Effector memory CD8-positive, alpha-beta T cell (primary cell): ENCODE results near the gene TP63.

Experiments used
- ATAC-seq: fragments of 150-1000 bp; cut with Tn5 transposase; replicated peaks from 2 replicates; pipeline ENCODE4 v1.10.0; 2021; ENCODE audit warnings: mild to moderate bottlenecking, moderate library complexity
- DNase-seq, 3 experiments: peaks; one replicate each; pipeline ENCODE4 v3.0.0; 2021
- H3K27ac Mint-ChIP-seq, 2 donors: one replicate each; pipeline ENCODE4 v1.8.0; 2022; ENCODE audit warnings: mild to moderate bottlenecking in 2 of 2, mixed read lengths in 2 of 2, moderate library complexity in 2 of 2
- H3K27me3 Mint-ChIP-seq, 2 donors: one replicate each; pipeline ENCODE4 v1.8.0; 2022; ENCODE audit warnings: mixed read lengths in 2 of 2
- H3K36me3 Mint-ChIP-seq: one replicate; pipeline ENCODE4 v1.8.0; 2022; ENCODE audit warnings: mild to moderate bottlenecking, moderate library complexity, mixed read lengths; ENCODE audit not compliant: insufficient read depth
- H3K4me1 Mint-ChIP-seq, 2 donors: one replicate each; pipeline ENCODE4 v1.8.0; 2022; ENCODE audit warnings: low read depth in 2 of 2, mixed read lengths in 2 of 2
- H3K4me3 Mint-ChIP-seq, 2 donors: one replicate each; pipeline ENCODE4 v1.8.0; 2022; ENCODE audit warnings: mild to moderate bottlenecking in 2 of 2, mixed read lengths in 2 of 2, moderate library complexity in 2 of 2
- H3K9me3 Mint-ChIP-seq, 2 donors: one replicate each; pipeline ENCODE4 v1.8.0; 2022; ENCODE audit warnings: mixed read lengths in 2 of 2

Gene TP63

GRCh38 chr3:189909573-189909972 is 278.4 kb downstream of the TP63 start:
- H3K9me3 Mint-ChIP-seq, result peaks cover 0 to 1% of the 10 kb centered on the region in 2 donors
- no peak for DNase-seq
- ATAC-seq, result no peak
- no peak overlapping the region for H3K27ac Mint-ChIP-seq
- no peaks in the 10 kb centered on the region for H3K4me1 Mint-ChIP-seq
- H3K27me3 Mint-ChIP-seq, result peaks cover 19 to 32% of the 10 kb centered on the region in 2 donors
- no peaks in the 10 kb centered on the region for H3K36me3 Mint-ChIP-seq
- H3K4me3 Mint-ChIP-seq, result no peak overlapping the region

- Mint-ChIP-seq H3K4me1 (no peaks in the 10 kb centered on the region), H3K27me3 (peaks cover 29 to 38% of the 10 kb centered on the region in 2 donors), H3K27ac (no peak overlapping the region), H3K4me3 (no peak overlapping the region), H3K9me3 (peaks cover 0 to 1% of the 10 kb centered on the region in 2 donors), H3K36me3 (no peaks in the 10 kb centered on the region)
- no peak for DNase-seq
- no peak for ATAC-seq
These were observed 279.8 kb downstream of the TP63 start for GRCh38 chr3:189911001-189911400.

DNA sequence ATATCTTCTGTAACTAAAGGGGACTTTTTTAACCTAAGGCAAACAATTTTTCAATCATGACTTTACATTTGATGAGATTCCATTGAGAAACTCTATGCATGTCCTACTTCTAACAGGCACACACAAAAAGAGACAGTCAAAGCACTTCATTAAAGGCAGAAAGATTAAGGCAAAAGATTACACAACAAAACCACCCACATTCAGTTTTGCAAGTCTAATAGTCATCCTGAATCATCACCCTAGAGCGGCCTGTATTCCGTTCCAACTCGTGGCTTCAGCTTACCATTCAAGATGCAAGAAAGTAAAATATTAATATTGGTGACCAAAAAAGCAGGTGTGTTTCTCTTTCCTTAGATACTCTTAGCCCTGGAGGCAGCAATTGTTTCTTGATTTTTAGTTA is 283.6 kb downstream of the TP63 start:
- Mint-ChIP-seq H3K9me3 (no peaks in the 10 kb centered on the region), H3K4me1 (no peaks in the 10 kb centered on the region), H3K36me3 (no peaks in the 10 kb centered on the region), H3K27ac (no peak overlapping the region), H3K4me3 (no peak overlapping the region), H3K27me3 (peaks cover 18 to 20% of the 10 kb centered on the region in 2 donors)
- DNase-seq, result no peak
- ATAC-seq, result no peak

DNA sequence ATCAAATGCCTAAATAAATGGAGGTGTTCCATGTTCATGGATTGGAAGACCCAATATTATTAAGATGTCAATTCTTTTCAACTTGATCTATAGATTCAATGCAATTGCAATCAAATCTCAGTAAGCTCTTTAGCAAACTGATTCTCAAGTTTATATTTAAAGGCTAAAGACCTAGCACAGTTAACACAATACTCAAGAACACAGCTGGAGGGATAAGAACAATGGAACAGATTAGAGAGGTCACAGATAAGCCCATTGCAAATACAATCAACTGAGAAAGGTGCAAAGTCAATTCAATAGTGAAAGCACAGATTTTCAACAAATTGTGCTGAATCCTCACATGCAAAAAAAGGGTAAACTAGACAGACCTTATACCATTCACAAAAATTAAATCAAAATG is 290.6 kb downstream of the TP63 start:
- Mint-ChIP-seq H3K36me3 (no peaks in the 10 kb centered on the region), H3K4me3 (no peak overlapping the region), H3K27me3 (peaks cover 0 to 9% of the 10 kb centered on the region in 2 donors), H3K4me1 (no peaks in the 10 kb centered on the region), H3K27ac (no peak overlapping the region), H3K9me3 (no peaks in the 10 kb centered on the region)
- DNase-seq (no peak), ATAC-seq (no peak)

DNA sequence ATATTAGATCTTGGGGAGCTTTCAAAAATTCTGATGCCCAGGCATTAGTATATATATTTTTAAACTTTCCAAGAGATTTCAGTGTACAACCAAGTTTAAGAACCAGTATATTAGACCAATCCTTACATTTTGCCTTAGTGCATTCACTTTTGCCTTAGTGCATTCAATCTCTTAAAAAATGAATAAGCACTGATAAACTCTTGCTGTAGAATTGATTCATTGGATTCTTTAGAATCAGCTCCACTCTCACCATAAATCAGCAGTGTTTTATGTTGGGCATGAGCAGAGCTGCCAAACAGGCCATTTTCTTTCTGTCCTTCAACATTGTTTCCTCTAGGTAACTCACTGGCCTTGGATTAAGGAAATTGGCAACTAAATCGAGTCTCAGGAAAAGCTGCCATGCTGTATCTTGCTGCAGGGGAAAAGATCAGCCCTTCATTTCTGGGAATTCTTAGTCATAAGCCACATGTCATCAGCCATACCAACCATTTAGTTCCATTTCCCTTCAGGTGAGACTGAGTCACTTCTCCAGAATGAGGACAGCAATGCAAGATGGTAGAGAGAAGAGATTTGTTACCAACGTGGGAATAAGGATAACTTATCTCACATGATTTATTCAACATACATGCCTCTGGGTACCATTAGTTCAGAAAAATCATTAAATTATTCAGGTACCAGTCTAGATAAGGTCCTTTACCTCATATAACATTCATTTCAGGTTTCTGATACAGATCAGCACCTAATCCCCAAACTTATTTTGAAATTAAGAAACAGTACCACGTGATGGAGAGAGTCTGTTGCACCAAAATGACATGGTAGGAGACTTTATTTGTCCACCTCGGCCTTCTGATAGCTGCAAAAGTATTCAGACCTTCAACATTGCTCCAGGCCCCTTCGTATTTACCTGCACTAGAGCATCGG is 297.0 kb downstream of the TP63 start:
- H3K9me3 Mint-ChIP-seq, result no peaks in the 10 kb centered on the region
- no peaks in the 10 kb centered on the region for H3K4me1 Mint-ChIP-seq
- no peak overlapping the region for H3K4me3 Mint-ChIP-seq
- DNase-seq, result no peak
- H3K36me3 Mint-ChIP-seq, result no peaks in the 10 kb centered on the region
- no peak overlapping the region for H3K27ac Mint-ChIP-seq
- peaks cover 0 to 7% of the 10 kb centered on the region in 2 donors for H3K27me3 Mint-ChIP-seq
- ATAC-seq, result no peak

DNA sequence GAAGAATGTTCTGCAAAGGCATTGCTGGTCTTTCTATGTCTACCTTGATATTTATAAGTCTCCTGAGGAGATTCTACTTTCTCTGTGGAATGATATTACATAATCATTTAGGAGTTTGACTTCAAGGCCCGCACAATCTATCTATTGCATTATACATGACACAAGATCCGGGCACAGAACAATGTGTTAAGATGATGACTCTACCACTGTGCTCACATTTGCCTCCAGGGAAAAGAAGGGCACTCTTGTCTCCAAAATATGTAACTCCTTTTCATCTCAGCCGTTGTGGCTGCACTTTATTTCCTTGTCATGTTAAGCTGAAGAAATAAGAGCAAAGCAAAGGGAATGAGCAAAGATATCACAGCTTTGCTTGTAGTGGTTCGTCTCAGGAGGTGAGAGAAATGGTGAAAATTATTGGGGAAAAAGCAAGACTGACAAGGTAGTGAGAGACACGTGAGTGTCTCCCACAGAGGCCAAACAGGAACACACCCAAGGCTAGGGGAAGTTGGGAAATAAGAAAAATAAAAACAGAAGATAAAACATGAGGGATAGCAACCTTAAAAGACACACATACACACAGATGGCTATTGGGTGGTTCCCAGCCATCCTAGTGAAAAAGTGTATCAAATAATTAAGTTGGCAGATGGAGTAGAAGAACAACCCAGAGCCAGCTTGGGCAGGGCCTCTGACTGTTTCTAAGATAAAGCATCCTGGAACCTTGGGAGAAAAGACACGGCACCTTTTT is 305.2 kb downstream of the TP63 start:
- Mint-ChIP-seq H3K4me1 (no peaks in the 10 kb centered on the region), H3K36me3 (no peaks in the 10 kb centered on the region), H3K9me3 (no peaks in the 10 kb centered on the region), H3K27ac (no peak overlapping the region), H3K4me3 (no peak overlapping the region), H3K27me3 (peaks cover 0 to 9% of the 10 kb centered on the region in 2 donors)
- DNase-seq, result no peak
- no peak for ATAC-seq

DNA sequence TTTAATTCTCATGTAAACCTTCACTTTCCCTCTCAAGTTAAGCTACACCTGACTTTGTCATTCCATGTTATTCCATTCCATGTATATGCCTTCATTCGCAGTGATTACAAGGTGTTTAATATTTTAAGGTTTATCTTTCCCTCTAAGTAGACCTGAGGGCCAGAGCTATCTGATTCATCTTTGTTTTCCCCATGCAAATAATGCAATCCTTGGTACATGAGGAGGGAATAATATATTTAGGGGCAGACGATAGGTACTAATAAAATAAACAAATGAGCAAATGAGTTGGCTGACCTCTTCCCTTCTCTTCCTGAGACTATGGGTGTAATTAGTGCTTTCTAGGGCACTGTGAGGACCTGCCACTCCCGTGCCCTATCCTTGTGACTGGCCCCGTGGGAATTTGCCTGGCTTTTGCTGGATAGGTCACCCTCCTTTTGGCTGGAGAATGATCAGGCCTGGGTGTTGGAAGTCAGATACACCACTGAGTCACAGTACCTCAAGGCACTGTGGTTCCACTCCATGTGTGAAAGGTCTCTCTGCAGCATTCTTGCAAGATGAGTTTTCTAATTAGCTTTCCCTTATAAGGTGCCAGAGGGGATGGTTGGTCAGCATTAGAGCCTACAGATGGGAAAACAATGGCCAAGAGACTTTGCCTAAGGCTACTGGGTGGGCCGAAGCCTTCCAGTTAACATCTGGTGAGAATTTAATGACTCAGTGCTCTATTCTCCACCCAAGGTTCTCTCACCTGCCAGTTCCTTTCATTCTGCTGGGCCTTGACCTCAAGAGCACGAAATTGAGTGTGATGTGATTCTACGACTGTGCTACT is 306.3 kb downstream of the TP63 start:
- H3K4me1 Mint-ChIP-seq, result no peaks in the 10 kb centered on the region
- H3K27ac Mint-ChIP-seq, result no peak overlapping the region
- H3K4me3 Mint-ChIP-seq, result no peak overlapping the region
- H3K27me3 Mint-ChIP-seq, result peaks cover 3 to 9% of the 10 kb centered on the region in 2 donors
- no peaks in the 10 kb centered on the region for H3K9me3 Mint-ChIP-seq
- ATAC-seq (no peak), DNase-seq (no peak)
- H3K36me3 Mint-ChIP-seq, result no peaks in the 10 kb centered on the region

GRCh38 chr3:189941125-189941524 is 309.9 kb downstream of the TP63 start:
- DNase-seq (no peak), ATAC-seq (no peak)
- peaks cover 10 to 12% of the 10 kb centered on the region in 2 donors for H3K27me3 Mint-ChIP-seq
- no peaks in the 10 kb centered on the region for H3K4me1 Mint-ChIP-seq
- no peak overlapping the region for H3K27ac Mint-ChIP-seq
- no peaks in the 10 kb centered on the region for H3K36me3 Mint-ChIP-seq
- no peak overlapping the region for H3K4me3 Mint-ChIP-seq
- H3K9me3 Mint-ChIP-seq, result no peaks in the 10 kb centered on the region

- Mint-ChIP-seq H3K27me3 (peaks cover 15 to 17% of the 10 kb centered on the region in 2 donors), H3K4me1 (no peaks in the 10 kb centered on the region), H3K9me3 (no peaks in the 10 kb centered on the region), H3K36me3 (no peaks in the 10 kb centered on the region), H3K4me3 (no peak overlapping the region), H3K27ac (no peak overlapping the region)
- DNase-seq (no peak), ATAC-seq (no peak)
These were observed 310.5 kb downstream of the TP63 start for GRCh38 chr3:189941679-189942078.

GRCh38 chr3:189942948-189943347 is 311.8 kb downstream of the TP63 start:
- Mint-ChIP-seq H3K36me3 (no peaks in the 10 kb centered on the region), H3K4me3 (no peak overlapping the region), H3K4me1 (no peaks in the 10 kb centered on the region), H3K27ac (no peak overlapping the region), H3K27me3 (peaks cover 16 to 20% of the 10 kb centered on the region in 2 donors), H3K9me3 (no peaks in the 10 kb centered on the region)
- DNase-seq, result no peak
- no peak for ATAC-seq

DNA sequence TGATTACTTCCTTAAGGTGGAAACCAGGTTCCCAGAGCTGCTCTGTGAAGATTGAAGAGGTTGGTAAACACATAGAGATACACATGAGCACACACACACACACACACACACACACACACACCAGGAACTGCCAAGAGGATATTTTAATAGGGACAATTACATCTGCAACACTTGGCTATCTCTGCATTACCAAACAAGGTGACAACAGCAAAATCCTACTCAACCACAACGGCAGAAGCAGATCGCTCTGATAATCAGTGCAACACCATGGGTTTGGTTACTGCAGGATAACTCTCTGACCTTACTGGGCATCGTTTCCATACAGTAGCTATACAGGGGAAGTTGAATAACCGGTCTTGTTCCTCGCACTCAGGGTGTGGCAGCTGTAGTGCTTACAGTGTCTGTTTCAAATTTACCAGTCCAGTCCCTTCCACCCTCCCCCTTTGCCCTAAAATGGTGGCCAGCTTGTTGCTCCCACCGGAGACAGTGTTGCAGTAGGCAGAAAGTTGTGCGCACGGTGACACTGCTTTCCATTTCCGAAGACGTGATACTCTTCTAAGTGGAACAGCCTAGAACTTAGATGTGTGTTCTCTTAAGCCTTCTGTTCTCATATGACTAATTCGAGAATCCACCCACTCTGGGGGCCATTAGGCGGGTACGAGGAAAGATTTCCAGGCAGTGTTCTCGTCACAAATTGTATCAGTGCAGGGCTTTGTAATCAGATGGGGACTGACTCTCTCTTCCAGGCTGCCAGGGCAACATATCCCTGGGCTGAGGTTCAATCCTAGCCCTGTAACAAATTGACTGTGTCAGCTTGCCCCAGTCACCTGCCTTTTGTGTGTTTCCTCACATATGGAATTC is 313.3 kb downstream of the TP63 start:
- no peaks in the 10 kb centered on the region for H3K9me3 Mint-ChIP-seq
- H3K27ac Mint-ChIP-seq, result no peak overlapping the region
- H3K4me3 Mint-ChIP-seq, result no peak overlapping the region
- H3K27me3 Mint-ChIP-seq, result peaks cover 16 to 20% of the 10 kb centered on the region in 2 donors
- peaks cover 2 to 3% of the 10 kb centered on the region in 2 donors for H3K4me1 Mint-ChIP-seq
- DNase-seq (no peak), ATAC-seq (no peak)
- no peaks in the 10 kb centered on the region for H3K36me3 Mint-ChIP-seq

DNA sequence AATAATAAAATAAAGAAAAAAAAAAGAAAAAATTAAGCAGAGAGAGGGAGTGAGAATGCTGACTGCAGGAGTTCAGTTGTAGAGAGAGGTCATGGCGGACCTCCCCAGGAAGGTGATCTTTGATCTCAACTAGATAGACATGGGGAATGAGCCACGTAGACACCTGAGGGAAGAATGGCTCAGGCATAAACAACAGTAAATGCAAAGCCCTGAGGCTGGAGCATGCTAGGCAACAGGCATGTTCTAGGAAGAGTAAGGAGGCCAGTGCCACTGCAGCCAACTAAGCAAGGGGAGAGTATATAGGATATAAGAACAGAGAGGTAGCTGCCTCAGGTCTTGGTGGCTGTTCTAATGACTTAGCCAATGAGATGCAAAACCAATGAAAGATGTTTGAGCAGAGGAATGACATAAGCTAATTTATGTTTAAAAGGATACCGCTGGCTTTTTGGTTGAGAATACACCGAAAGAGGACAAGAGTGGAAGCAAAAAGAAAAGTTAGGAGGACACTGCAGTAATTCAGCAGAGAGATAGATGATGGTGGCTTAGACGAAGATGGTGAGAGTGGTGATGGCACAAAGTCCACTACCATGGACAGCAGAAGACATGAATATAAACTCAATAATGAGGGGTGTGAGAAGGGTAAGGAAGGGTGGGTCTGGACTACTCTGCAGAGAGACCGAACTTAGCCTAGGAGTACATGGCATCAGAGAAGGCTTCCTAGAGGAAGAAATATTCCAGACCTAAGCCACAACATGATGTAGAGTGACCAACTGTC is 314.9 kb downstream of the TP63 start:
- Mint-ChIP-seq H3K4me1 (peaks cover 2 to 3% of the 10 kb centered on the region in 2 donors), H3K9me3 (no peaks in the 10 kb centered on the region), H3K36me3 (no peaks in the 10 kb centered on the region), H3K27ac (no peak overlapping the region), H3K4me3 (no peak overlapping the region), H3K27me3 (peaks cover 16 to 20% of the 10 kb centered on the region in 2 donors)
- ATAC-seq (no peak), DNase-seq (no peak)
